ENCODE results near the gene HSPG2. TPM values are rescaled to one million over a fixed set of nuclear protein-coding genes. Genes with fewer than 3 reads are reported as not detected.

The HSPG2 gene
- total RNA-seq, 4 donors from 2014 or later = 75.7 to 239 (median 96.8) TPM

- no peak for DNase-seq
- intact Hi-C loops (cut with DNase I) = no loop called here
- Histone ChIP-seq H3K9me3 (no peaks in the 10 kb centered on the region), H3K27me3 (no peaks in the 10 kb centered on the region), H3K4me1 (no peaks in the 10 kb centered on the region), H3K36me3 (peaks cover 35 to 40% of the 10 kb centered on the region in 2 donors), H3K4me3 (replicated peaks in 1 of 3) (no peak overlapping the region), H3K27ac (no peak overlapping the region)
- 84 to 90% methylated on average over 6 to 10 of the region's 11 CpGs for WGBS, 2 donors
- TF ChIP-seq CTCF (IDR thresholded peaks at IDR 0.05) = no peak
- no peak for TF ChIP-seq POLR2A (IDR thresholded peaks at IDR 0.05)
Observed at GRCh38 chr1:21821385-21822019, 115.6 kb downstream of the HSPG2 start.

- no peak overlapping the region for H3K27ac ChIP-seq
- no peaks in the 10 kb centered on the region for H3K9me3 ChIP-seq
- H3K27me3 ChIP-seq = no peaks in the 10 kb centered on the region
- H3K4me3 ChIP-seq (replicated peaks in 1 of 3) = no peak overlapping the region
- peaks cover 28 to 36% of the 10 kb centered on the region in 2 donors for H3K36me3 ChIP-seq
- 92 to 98% methylated on average over 6 to 9 of the region's 9 CpGs for WGBS, 2 donors
- no peaks in the 10 kb centered on the region for H3K4me1 ChIP-seq
- DNase-seq = no peak
- TF ChIP-seq POLR2A (IDR thresholded peaks at IDR 0.05) = no peak
- TF ChIP-seq CTCF (IDR thresholded peaks at IDR 0.05) = no peak
- intact Hi-C loops (cut with DNase I) = no loop called here
Observed at GRCh38 chr1:21820597-21821232, 116.4 kb downstream of the HSPG2 start.

- 36 to 40% methylated on average over 10 of the region's 10 CpGs for WGBS, 2 donors
- Histone ChIP-seq H3K9me3 (no peaks in the 10 kb centered on the region), H3K27me3 (no peaks in the 10 kb centered on the region), H3K36me3 (peaks cover 10 to 15% of the 10 kb centered on the region in 2 donors), H3K4me1 (peaks cover 6 to 7% of the 10 kb centered on the region in 2 donors), H3K4me3 (replicated peaks in 1 of 3) (no peak overlapping the region), H3K27ac (no peak overlapping the region)
- peak in 1 of 2 donors; percentile 18 for DNase-seq
- intact Hi-C loops (cut with DNase I) = no loop called here
- TF ChIP-seq CTCF (IDR thresholded peaks at IDR 0.05) = no peak
Observed at GRCh38 chr1:21818656-21819055, 118.5 kb downstream of the HSPG2 start.

- DNase-seq = no peak
- no peak for TF ChIP-seq POLR2A (IDR thresholded peaks at IDR 0.05)
- TF ChIP-seq CTCF (IDR thresholded peaks at IDR 0.05) = no peak
- H3K9me3 ChIP-seq = no peaks in the 10 kb centered on the region
- H3K36me3 ChIP-seq = no peaks in the 10 kb centered on the region
- no peaks in the 10 kb centered on the region for H3K27me3 ChIP-seq
- H3K4me3 ChIP-seq (replicated peaks in 1 of 3) = no peak overlapping the region
- no peak overlapping the region for H3K27ac ChIP-seq
- intact Hi-C loops (cut with DNase I) = no loop called here
- 80 to 86% methylated on average over 8 of the region's 8 CpGs for WGBS, 2 donors
- peaks cover 6 to 7% of the 10 kb centered on the region in 2 donors for H3K4me1 ChIP-seq
Observed at GRCh38 chr1:21816602-21817302, 120.4 kb downstream of the HSPG2 start.

Data from thyroid gland (tissue), 4 donors.